H9 (cell line): ENCODE results near the gene KCMF1. TPM values are rescaled to one million over a fixed set of nuclear protein-coding genes. Genes with fewer than 3 reads are reported as not detected.

Experiments
- DNase-seq: peaks from one replicate; pipeline ENCODE4 v3.0.0-alpha.2; 2017
- H2AFZ ChIP-seq: one replicate; pipeline ENCODE4 v1.6.1; 2013; ENCODE audit warnings: mild to moderate bottlenecking, low read length, control low read depth, moderate library complexity
- H2AK5ac ChIP-seq: 2 replicates; pipeline ENCODE4 v1.6.1; 2013; ENCODE audit warnings: low read length, control low read depth, mixed read lengths; ENCODE audit not compliant: insufficient read length
- H2BK120ac ChIP-seq: one replicate; pipeline ENCODE4 v1.6.1; 2013; ENCODE audit warnings: low read depth, mild to moderate bottlenecking, low read length, control low read depth, inconsistent platforms; ENCODE audit not compliant: poor library complexity, severe bottlenecking
- H2BK12ac ChIP-seq: 2 replicates; pipeline ENCODE4 v1.6.1; 2013; ENCODE audit warnings: low read length, control low read depth, mixed read lengths, low read depth; ENCODE audit not compliant: insufficient read length
- H2BK15ac ChIP-seq: 2 replicates; pipeline ENCODE4 v1.6.1; 2013; ENCODE audit warnings: low read depth, low read length, control low read depth
- H2BK20ac ChIP-seq: one replicate; pipeline ENCODE4 v1.6.1; 2013; ENCODE audit warnings: low read depth, mild to moderate bottlenecking, low read length, control low read depth, inconsistent platforms; ENCODE audit not compliant: poor library complexity, severe bottlenecking
- H2BK5ac ChIP-seq: 2 replicates; pipeline ENCODE4 v1.6.1; 2013; ENCODE audit warnings: low read length, control low read depth, mixed read lengths; ENCODE audit not compliant: insufficient read length
- H3K14ac ChIP-seq: 2 replicates; pipeline ENCODE4 v1.6.1; 2013; ENCODE audit warnings: low read length, control low read depth; ENCODE audit not compliant: insufficient read depth
- H3K18ac ChIP-seq: 2 replicates; pipeline ENCODE4 v1.6.1; 2013; ENCODE audit warnings: low read depth, mild to moderate bottlenecking, mixed read lengths, low read length, control low read depth; ENCODE audit not compliant: insufficient read length
- H3K23ac ChIP-seq: 2 replicates; pipeline ENCODE4 v1.6.1; 2013; ENCODE audit warnings: low read length, control low read depth, mixed read lengths, low read depth; ENCODE audit not compliant: insufficient read length
- H3K23me2 ChIP-seq: 2 replicates; pipeline ENCODE4 v1.6.1; 2013; ENCODE audit warnings: low read depth, mild to moderate bottlenecking, mixed read lengths, low read length, control low read depth; ENCODE audit not compliant: insufficient read length, poor library complexity, severe bottlenecking
- H3K27ac ChIP-seq: 2 replicates; pipeline ENCODE4 v1.5.1; 2013; ENCODE audit warnings: low read length, control low read depth, mixed read lengths, low read depth; ENCODE audit not compliant: insufficient read length
- H3K27me3 ChIP-seq: 2 replicates; pipeline ENCODE4 v1.6.1; 2013; ENCODE audit warnings: low read length, control low read depth, inconsistent platforms; ENCODE audit not compliant: insufficient read depth
- H3K4ac ChIP-seq: 2 replicates; pipeline ENCODE4 v1.6.1; 2013; ENCODE audit warnings: low read depth, mild to moderate bottlenecking, control low read depth, inconsistent platforms, low read length, moderate library complexity
- H3K4me1 ChIP-seq: 2 replicates; pipeline ENCODE4 v1.6.1; 2013; ENCODE audit warnings: low read length, control low read depth, inconsistent platforms; ENCODE audit not compliant: insufficient read depth
- H3K4me2 ChIP-seq: 2 replicates; pipeline ENCODE4 v1.6.1; 2013; ENCODE audit warnings: low read length, control low read depth, mixed read lengths; ENCODE audit not compliant: insufficient read length, insufficient read depth
- H3K56ac ChIP-seq: 2 replicates; pipeline ENCODE4 v1.6.1; 2013; ENCODE audit warnings: low read depth, mild to moderate bottlenecking, mixed read lengths, low read length, control low read depth; ENCODE audit not compliant: insufficient read length
- H3K79me1 ChIP-seq: 2 replicates; pipeline ENCODE4 v1.6.1; 2013; ENCODE audit warnings: low read depth, mild to moderate bottlenecking, moderate library complexity, low read length, control low read depth, inconsistent platforms; ENCODE audit not compliant: insufficient read depth, poor library complexity, severe bottlenecking
- H3K79me2 ChIP-seq: 2 replicates; pipeline ENCODE4 v1.6.1; 2013; ENCODE audit warnings: low read length, control low read depth, inconsistent platforms; ENCODE audit not compliant: insufficient read depth
- H3K9ac ChIP-seq: 2 replicates; pipeline ENCODE4 v1.6.1; 2013; ENCODE audit warnings: low read length, control low read depth, mixed read lengths; ENCODE audit not compliant: insufficient read length; ENCODE audit errors: extremely low read depth
- H3K9me3 ChIP-seq: one replicate; pipeline ENCODE4 v1.6.1; 2013; ENCODE audit warnings: low read depth, low read length, inconsistent platforms; ENCODE audit not compliant: control insufficient read depth
- H3T11ph ChIP-seq: one replicate; pipeline ENCODE4 v1.6.1; 2013; ENCODE audit warnings: mild to moderate bottlenecking, low read length, control low read depth, inconsistent platforms
- H4K20me1 ChIP-seq: one replicate; pipeline ENCODE4 v1.6.1; 2013; ENCODE audit not compliant: control insufficient read depth, insufficient read length, insufficient read depth
- H4K5ac ChIP-seq: 2 replicates; pipeline ENCODE4 v1.6.1; 2013; ENCODE audit warnings: low read depth, mild to moderate bottlenecking, mixed read lengths, low read length, control low read depth; ENCODE audit not compliant: insufficient read length
- H4K8ac ChIP-seq: replicated peaks from 2 replicates; pipeline ENCODE4 v1.6.1; 2013; ENCODE audit warnings: low read length, control low read depth, mixed read lengths, low read depth; ENCODE audit not compliant: insufficient read length
- H4K91ac ChIP-seq: 2 replicates; pipeline ENCODE4 v1.6.1; 2013; ENCODE audit warnings: low read depth, mild to moderate bottlenecking, moderate library complexity, mixed read lengths, low read length, control low read depth; ENCODE audit not compliant: insufficient read length
- H3K27ac Mint-ChIP-seq, 3 experiments: 2 replicates in 2 of 3; 3 replicates in 1 of 3; pipeline ENCODE4 v1.8.0; 2020 to 2021; ENCODE audit warnings: mixed read lengths in 3 of 3, mild to moderate bottlenecking in 1 of 3, moderate library complexity in 1 of 3
- H3K27me3 Mint-ChIP-seq: 2 replicates; pipeline ENCODE4 v1.8.0; 2021; ENCODE audit warnings: low read depth, mild to moderate bottlenecking, moderate library complexity, mixed read lengths
- H3K36me3 Mint-ChIP-seq, 3 experiments: 2 replicates in 2 of 3; 3 replicates in 1 of 3; pipeline ENCODE4 v1.8.0; 2020 to 2021; ENCODE audit warnings: low read depth in 3 of 3, mixed read lengths in 3 of 3; ENCODE audit not compliant: insufficient read depth in 1 of 3
- H3K4me1 Mint-ChIP-seq, 2 experiments: 2 replicates each; pipeline ENCODE4 v1.8.0; 2020; ENCODE audit warnings: mixed read lengths in 2 of 2
- H3K4me3 Mint-ChIP-seq, 2 experiments: 2 replicates in 1 of 2; 3 replicates in 1 of 2; pipeline ENCODE4 v1.8.0; 2020 to 2021; ENCODE audit warnings: mild to moderate bottlenecking in 2 of 2, mixed read lengths in 2 of 2, moderate library complexity in 1 of 2
- H3K9me3 Mint-ChIP-seq, 2 experiments: 2 replicates in 1 of 2; 3 replicates in 1 of 2; pipeline ENCODE4 v1.8.0; 2020; ENCODE audit warnings: mild to moderate bottlenecking in 2 of 2, mixed read lengths in 2 of 2, moderate library complexity in 1 of 2
- total RNA-seq: library from RNA; stranded (reverse); gene quantifications from 2 replicates; pipeline ENCODE4 v1.2.1, GENCODE V29; 2021
- TF ChIP-seq, protein P1 (sequence below): fragments of 200-600 bp; sonication (generic); conservative IDR thresholded peaks from 3 replicates; pipeline ENCODE4 v1.8.0; 2021; ENCODE audit warnings: antibody characterized with exemption, mild to moderate bottlenecking

The KCMF1 gene
- total RNA-seq, 1 experiment from 2014 or later: 113 TPM

DNA sequence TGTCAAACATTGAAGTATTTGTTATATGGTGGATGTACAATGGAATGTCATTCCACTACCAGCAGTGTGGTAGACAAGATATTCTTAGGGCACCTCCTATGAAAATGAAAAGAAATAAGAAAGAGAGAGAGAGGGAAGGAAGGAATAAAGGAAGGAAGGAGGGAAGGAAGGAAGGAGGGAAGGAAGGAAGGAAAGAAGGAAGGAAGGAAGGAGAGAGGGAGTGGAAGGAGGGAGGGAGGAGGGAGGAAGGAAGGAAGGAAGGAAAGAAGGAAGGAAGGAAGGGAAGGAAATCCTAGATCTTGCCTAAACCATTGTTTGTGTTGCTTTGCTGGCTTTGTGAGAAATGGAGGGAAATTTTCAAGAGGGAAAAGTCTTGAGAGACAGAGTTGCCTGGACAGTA is 112.1 kb downstream of the KCMF1 start:
- Histone ChIP-seq H4K91ac (no peak overlapping the region), H3K23ac (no peak overlapping the region), H4K8ac (no peak overlapping the region), H3K4ac (no peak overlapping the region), H3K9ac (no peak overlapping the region), H4K20me1 (no peaks in the 10 kb centered on the region), H3K14ac (no peak overlapping the region), H3K4me2 (no peak overlapping the region), H3K27me3 (no peaks in the 10 kb centered on the region), H4K5ac (no peak overlapping the region), H3T11ph (no peak overlapping the region), H2AK5ac (no peak overlapping the region), H2BK15ac (no peak overlapping the region), H3K27ac (no peak overlapping the region), H2BK120ac (no peak overlapping the region), H2BK5ac (no peak overlapping the region), H3K79me2 (no peaks in the 10 kb centered on the region), H2AFZ (no peak overlapping the region), H3K4me1 (no peaks in the 10 kb centered on the region; the same call in 1 of the 2 replicates), H2BK20ac (no peak overlapping the region), H3K23me2 (no peaks in the 10 kb centered on the region), H3K9me3 (peaks cover 6% of the 10 kb centered on the region), H3K18ac (no peak overlapping the region), H3K56ac (no peak overlapping the region), H3K79me1 (no peaks in the 10 kb centered on the region), H2BK12ac (no peak overlapping the region)
- no peak overlapping the region for H3K27ac Mint-ChIP-seq
- DNase-seq: no peak
- TF ChIP-seq, protein P1, sequence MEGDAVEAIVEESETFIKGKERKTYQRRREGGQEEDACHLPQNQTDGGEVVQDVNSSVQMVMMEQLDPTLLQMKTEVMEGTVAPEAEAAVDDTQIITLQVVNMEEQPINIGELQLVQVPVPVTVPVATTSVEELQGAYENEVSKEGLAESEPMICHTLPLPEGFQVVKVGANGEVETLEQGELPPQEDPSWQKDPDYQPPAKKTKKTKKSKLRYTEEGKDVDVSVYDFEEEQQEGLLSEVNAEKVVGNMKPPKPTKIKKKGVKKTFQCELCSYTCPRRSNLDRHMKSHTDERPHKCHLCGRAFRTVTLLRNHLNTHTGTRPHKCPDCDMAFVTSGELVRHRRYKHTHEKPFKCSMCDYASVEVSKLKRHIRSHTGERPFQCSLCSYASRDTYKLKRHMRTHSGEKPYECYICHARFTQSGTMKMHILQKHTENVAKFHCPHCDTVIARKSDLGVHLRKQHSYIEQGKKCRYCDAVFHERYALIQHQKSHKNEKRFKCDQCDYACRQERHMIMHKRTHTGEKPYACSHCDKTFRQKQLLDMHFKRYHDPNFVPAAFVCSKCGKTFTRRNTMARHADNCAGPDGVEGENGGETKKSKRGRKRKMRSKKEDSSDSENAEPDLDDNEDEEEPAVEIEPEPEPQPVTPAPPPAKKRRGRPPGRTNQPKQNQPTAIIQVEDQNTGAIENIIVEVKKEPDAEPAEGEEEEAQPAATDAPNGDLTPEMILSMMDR: no peak
- H3K4me1 Mint-ChIP-seq: peaks cover 0 to 11% of the 10 kb centered on the region in 2 experiments; a peak in 2 of 4 replicates
- peaks cover 12 to 18% of the 10 kb centered on the region in 2 experiments for H3K9me3 Mint-ChIP-seq
- peaks cover 30% of the 10 kb centered on the region for H3K27me3 Mint-ChIP-seq
- H3K36me3 Mint-ChIP-seq: peaks cover 0 to 15% (median 5%) of the 10 kb centered on the region in 3 experiments; a peak in 4 of 7 replicates
- H3K4me3 Mint-ChIP-seq: no peak overlapping the region
